Activated T-helper 2 cell treated with anti-CD3 and anti-CD28 coated beads, Interferon-gamma antibody, Interleukin-2, Interleukin-4, amounts not matched to agents 10 μg/mL and 5 μg/mL and 100 μg/mL, durations not matched to agents 14 hours and 24 hours and 36 hours (primary cell): Measurements from ENCODE around the gene SCGB1A1. TPM values are rescaled to one million over a fixed set of nuclear protein-coding genes. Genes with fewer than 3 reads are reported as not detected.
A peak's percentile ranks its signal among the peaks of the same experiment; 100 is the strongest.

Experiments
- DNase-seq: peaks from one replicate; pipeline ENCODE4 v3.0.0; 2021; ENCODE audit warnings: low spot score
- H3K27ac Mint-ChIP-seq: one replicate; pipeline ENCODE4 v1.8.0; 2021; ENCODE audit warnings: mixed read lengths
- H3K27me3 Mint-ChIP-seq: one replicate; pipeline ENCODE4 v1.8.0; 2021; ENCODE audit warnings: low read depth, mixed read lengths
- H3K36me3 Mint-ChIP-seq: one replicate; pipeline ENCODE4 v1.8.0; 2021; ENCODE audit warnings: low read depth, mixed read lengths
- H3K4me1 Mint-ChIP-seq: one replicate; pipeline ENCODE4 v1.8.0; 2021; ENCODE audit warnings: low read depth, mixed read lengths
- H3K4me3 Mint-ChIP-seq: one replicate; pipeline ENCODE4 v1.8.0; 2021; ENCODE audit warnings: low read depth, mild to moderate bottlenecking, moderate library complexity, mixed read lengths
- H3K9me3 Mint-ChIP-seq: one replicate; pipeline ENCODE4 v1.8.0; 2021; ENCODE audit warnings: mixed read lengths
- intact Hi-C: fragments of 100-400 bp; cut with micrococcal nuclease; formaldehyde crosslinking; loops from one replicate; pipeline ENCODE4 v1.15.1; 2023
- total RNA-seq: library from RNA; stranded (reverse); gene quantifications from 2 replicates; pipeline ENCODE4 v1.2.3, GENCODE V29; 2022

The SCGB1A1 gene
- total RNA-seq, 1 donor from 2014 or later = not detected

- peaks cover 9% of the 10 kb centered on the region for H3K4me1 Mint-ChIP-seq
- intact Hi-C loops = loop anchor here (10.0 kb wide), 2 partner anchors 55 to 305 kb away; no protein-coding TSS in a partner anchor
Measured at GRCh38 chr11:62390237-62390636, 28.6 kb upstream of the SCGB1A1 start.

GRCh38 chr11:62390722-62391121, 28.1 kb upstream of the SCGB1A1 start:
- no peak overlapping the region for H3K27ac Mint-ChIP-seq
- H3K4me3 Mint-ChIP-seq = no peak overlapping the region
- no peak for DNase-seq
- H3K27me3 Mint-ChIP-seq = peaks cover 2% of the 10 kb centered on the region
- H3K9me3 Mint-ChIP-seq = no peaks in the 10 kb centered on the region
- no peaks in the 10 kb centered on the region for H3K36me3 Mint-ChIP-seq
- peaks cover 8% of the 10 kb centered on the region for H3K4me1 Mint-ChIP-seq
- intact Hi-C loops = loop anchor here (10.0 kb wide), 2 partner anchors 54 to 304 kb away; no protein-coding TSS in a partner anchor

More at GRCh38 chr11:62390237-62390636, 28.6 kb upstream of the SCGB1A1 start:
- Mint-ChIP-seq H3K27me3 (peaks cover 2% of the 10 kb centered on the region), H3K27ac (no peak overlapping the region), H3K4me3 (no peak overlapping the region), H3K9me3 (no peaks in the 10 kb centered on the region), H3K36me3 (no peaks in the 10 kb centered on the region)
- DNase-seq = no peak

- H3K27me3 Mint-ChIP-seq = peaks cover 2% of the 10 kb centered on the region
- no peaks in the 10 kb centered on the region for H3K9me3 Mint-ChIP-seq
- H3K27ac Mint-ChIP-seq = no peak overlapping the region
- intact Hi-C loops = loop anchor here (10.0 kb wide), 2 partner anchors 53 to 303 kb away; no protein-coding TSS in a partner anchor
- H3K36me3 Mint-ChIP-seq = no peaks in the 10 kb centered on the region
- H3K4me1 Mint-ChIP-seq = peaks cover 8% of the 10 kb centered on the region
- H3K4me3 Mint-ChIP-seq = no peak overlapping the region
- no peak for DNase-seq
Measured at GRCh38 chr11:62391642-62392425, 27.0 kb upstream of the SCGB1A1 start.

- Mint-ChIP-seq H3K4me1 (peaks cover 6% of the 10 kb centered on the region), H3K27ac (no peak overlapping the region), H3K9me3 (no peaks in the 10 kb centered on the region), H3K4me3 (no peak overlapping the region), H3K27me3 (peaks cover 2% of the 10 kb centered on the region), H3K36me3 (no peaks in the 10 kb centered on the region)
- intact Hi-C loops = loop anchor here (10.0 kb wide), 2 partner anchors 52 to 302 kb away; no protein-coding TSS in a partner anchor
- DNase-seq = no peak
Measured at GRCh38 chr11:62392506-62392905, 26.3 kb upstream of the SCGB1A1 start.

GRCh38 chr11:62393061-62393611, 25.7 kb upstream of the SCGB1A1 start:
- no peak for DNase-seq
- Mint-ChIP-seq H3K4me1 (peaks cover 4% of the 10 kb centered on the region), H3K27me3 (peaks cover 2% of the 10 kb centered on the region), H3K27ac (no peak overlapping the region), H3K36me3 (no peaks in the 10 kb centered on the region), H3K9me3 (no peaks in the 10 kb centered on the region), H3K4me3 (no peak overlapping the region)
- intact Hi-C loops = loop anchor here (10.0 kb wide), 2 partner anchors 52 to 302 kb away; no protein-coding TSS in a partner anchor

GRCh38 chr11:62393735-62394134, 25.1 kb upstream of the SCGB1A1 start:
- Mint-ChIP-seq H3K36me3 (no peaks in the 10 kb centered on the region), H3K4me1 (peaks cover 6% of the 10 kb centered on the region), H3K9me3 (no peaks in the 10 kb centered on the region), H3K27me3 (peaks cover 2% of the 10 kb centered on the region), H3K4me3 (no peak overlapping the region), H3K27ac (no peak overlapping the region)
- DNase-seq = no peak
- intact Hi-C loops = loop anchor here (2.0 to 10.0 kb wide), 3 partner anchors 51 to 301 kb away; no protein-coding TSS in a partner anchor

- intact Hi-C loops = loop anchor here (2.0 to 10.0 kb wide), 3 partner anchors 50 to 300 kb away; no protein-coding TSS in a partner anchor
- peak; percentile 40 for DNase-seq
- Mint-ChIP-seq H3K27me3 (peaks cover under 1% of the 10 kb centered on the region), H3K4me1 (peaks cover 10% of the 10 kb centered on the region), H3K9me3 (no peaks in the 10 kb centered on the region), H3K27ac (no peak overlapping the region), H3K4me3 (no peak overlapping the region), H3K36me3 (no peaks in the 10 kb centered on the region)
Measured at GRCh38 chr11:62394825-62395538, 23.9 kb upstream of the SCGB1A1 start.

- no peak overlapping the region for H3K27ac Mint-ChIP-seq
- no peaks in the 10 kb centered on the region for H3K27me3 Mint-ChIP-seq
- H3K4me3 Mint-ChIP-seq = no peak overlapping the region
- DNase-seq = no peak
- H3K9me3 Mint-ChIP-seq = no peaks in the 10 kb centered on the region
- H3K36me3 Mint-ChIP-seq = no peaks in the 10 kb centered on the region
- intact Hi-C loops = loop anchor here (2.0 to 10.0 kb wide), 3 partner anchors 49 to 299 kb away; no protein-coding TSS in a partner anchor
- peaks cover 10% of the 10 kb centered on the region for H3K4me1 Mint-ChIP-seq
Measured at GRCh38 chr11:62395885-62396551, 22.8 kb upstream of the SCGB1A1 start.

GRCh38 chr11:62398011-62398994, 20.5 kb upstream of the SCGB1A1 start:
- no peaks in the 10 kb centered on the region for H3K36me3 Mint-ChIP-seq
- H3K4me3 Mint-ChIP-seq = no peak overlapping the region
- no peaks in the 10 kb centered on the region for H3K27me3 Mint-ChIP-seq
- intact Hi-C loops = loop anchor here (10.0 kb wide), 2 partner anchors 46 to 296 kb away; no protein-coding TSS in a partner anchor
- no peaks in the 10 kb centered on the region for H3K9me3 Mint-ChIP-seq
- peaks cover 25% of the 10 kb centered on the region for H3K4me1 Mint-ChIP-seq
- no peak overlapping the region for H3K27ac Mint-ChIP-seq
- no peak for DNase-seq

GRCh38 chr11:62399172-62399877, 19.5 kb upstream of the SCGB1A1 start:
- intact Hi-C loops = loop anchor here (10.0 kb wide), 2 partner anchors 45 to 295 kb away; no protein-coding TSS in a partner anchor
- no peak overlapping the region for H3K4me3 Mint-ChIP-seq
- no peak overlapping the region for H3K27ac Mint-ChIP-seq

GRCh38 chr11:62399878-62400266, 19.0 kb upstream of the SCGB1A1 start:
- Mint-ChIP-seq H3K27me3 (no peaks in the 10 kb centered on the region), H3K36me3 (no peaks in the 10 kb centered on the region)
- intact Hi-C loops = loop anchor here (10.0 kb wide), 2 partner anchors 45 to 295 kb away; no protein-coding TSS in a partner anchor

More at GRCh38 chr11:62399172-62399877, 19.5 kb upstream of the SCGB1A1 start:
- no peaks in the 10 kb centered on the region for H3K27me3 Mint-ChIP-seq
- peaks cover 25% of the 10 kb centered on the region for H3K4me1 Mint-ChIP-seq
- no peaks in the 10 kb centered on the region for H3K9me3 Mint-ChIP-seq
- no peak for DNase-seq
- no peaks in the 10 kb centered on the region for H3K36me3 Mint-ChIP-seq

More at GRCh38 chr11:62399878-62400266, 19.0 kb upstream of the SCGB1A1 start:
- Mint-ChIP-seq H3K4me1 (peaks cover 24% of the 10 kb centered on the region), H3K4me3 (no peak overlapping the region), H3K9me3 (no peaks in the 10 kb centered on the region), H3K27ac (no peak overlapping the region)
- DNase-seq = no peak
